PC-3 (cell line): ENCODE results near the gene CHD3. TPM values are rescaled to one million over a fixed set of nuclear protein-coding genes. Genes with fewer than 3 reads are reported as not detected.

Experiments
- ATAC-seq: fragments of 200-7000 bp; cut with Tn5 transposase; 2 replicates; pipeline ENCODE4 v1.9.1; 2020; ENCODE audit warnings: mild to moderate bottlenecking, moderate library complexity
- BruUV-seq: library from RNA; stranded (reverse); fragments of 400-500 nt; replicated peaks from 2 replicates; lab custom pipeline; 2021; lab: Mats Ljungman, UMichigan
- CTCF ChIA-PET: fragments of 300-600 bp; sonication (Branson Sonifier 250); formaldehyde crosslinking; loops from one replicate; lab custom pipeline; 2022; ENCODE audit warnings: antibody characterized with exemption; lab: Charles Lee
- POLR2A ChIA-PET: fragments of 300-600 bp; sonication (Branson Sonifier 250); formaldehyde crosslinking; loops from one replicate; lab custom pipeline; 2022; ENCODE audit warnings: antibody characterized with exemption; ENCODE audit not compliant: unreplicated experiment; lab: Charles Lee
- DNase-seq: peaks from one replicate; pipeline ENCODE4 v3.0.0-alpha.2; 2015
- H2AFZ ChIP-seq: fragments of 300-600 bp; sonication (generic); 2 replicates; pipeline ENCODE4 v1.6.0; 2016; ENCODE audit warnings: antibody characterized with exemption, low read length
- H3F3A ChIP-seq: fragments of 300-600 bp; sonication (generic); one replicate; pipeline ENCODE4 v1.6.0; 2017; ENCODE audit warnings: antibody characterized with exemption, low read length, control low read depth, mild to moderate bottlenecking; ENCODE audit not compliant: unreplicated experiment
- H3K27ac ChIP-seq: fragments of 300-600 bp; sonication (generic); 2 replicates; pipeline ENCODE4 v1.5.1; 2016; ENCODE audit warnings: mild to moderate bottlenecking, low read length
- H3K27me3 ChIP-seq: fragments of 300-600 bp; sonication (generic); 2 replicates; pipeline ENCODE4 v1.6.1; 2016; ENCODE audit warnings: low read length, mixed read lengths
- H3K36me3 ChIP-seq: fragments of 300-600 bp; sonication (generic); 2 replicates; pipeline ENCODE4 v1.6.1; 2016; ENCODE audit warnings: low read depth, mixed run types, low read length, mixed read lengths
- H3K4me1 ChIP-seq: fragments of 300-600 bp; sonication (generic); 2 replicates; pipeline ENCODE4 v1.5.1; 2016; ENCODE audit warnings: low read length; ENCODE audit not compliant: insufficient read depth
- H3K4me2 ChIP-seq: fragments of 300-600 bp; sonication (generic); 2 replicates; pipeline ENCODE4 v1.6.0; 2016; ENCODE audit warnings: low read length
- H3K4me3 ChIP-seq: fragments of 300-600 bp; sonication (generic); 2 replicates; pipeline ENCODE4 v1.5.1; 2016; ENCODE audit warnings: mild to moderate bottlenecking, low read length, mixed read lengths
- H3K79me2 ChIP-seq: fragments of 300-600 bp; sonication (generic); 2 replicates; pipeline ENCODE4 v1.6.1; 2017; ENCODE audit warnings: low read length, mixed read lengths
- H3K9ac ChIP-seq: fragments of 300-600 bp; sonication (generic); 2 replicates; pipeline ENCODE4 v1.6.0; 2016; ENCODE audit warnings: mild to moderate bottlenecking, low read length
- H3K9me2 ChIP-seq: fragments of 300-600 bp; sonication (generic); replicated peaks from 2 replicates; pipeline ENCODE4 v1.6.1; 2016; ENCODE audit warnings: mixed run types, low read length, mixed read lengths
- H3K9me3 ChIP-seq: fragments of 300-600 bp; sonication (generic); 2 replicates; pipeline ENCODE4 v1.6.1; 2016; ENCODE audit warnings: low read length, mixed read lengths
- H4K20me1 ChIP-seq: fragments of 300-600 bp; sonication (generic); 2 replicates; pipeline ENCODE4 v1.6.1; 2016; ENCODE audit warnings: low read length, mixed read lengths
- CTCF ChIP-seq: fragments of 300-600 bp; sonication (generic); conservative IDR thresholded peaks from 2 replicates; pipeline ENCODE4 v1.5.1; 2017; ENCODE audit warnings: antibody characterized with exemption, low read depth, mild to moderate bottlenecking, low read length
- EZH2 ChIP-seq: fragments of 300-600 bp; sonication (generic); IDR thresholded peaks from one replicate; pipeline ENCODE4 v1.6.1; 2017; ENCODE audit warnings: antibody characterized with exemption, mild to moderate bottlenecking, low read length; ENCODE audit not compliant: unreplicated experiment
- EZH2phosphoT487 ChIP-seq: fragments of 300-600 bp; sonication (generic); IDR thresholded peaks from 2 replicates; pipeline ENCODE4 v1.6.1; 2018; ENCODE audit warnings: mild to moderate bottlenecking, antibody characterized with exemption, low read length, borderline replicate concordance
- intact Hi-C: fragments of 100-400 bp; cut with micrococcal nuclease; formaldehyde crosslinking; loops from 2 replicates; pipeline ENCODE4 v1.9.0; 2023
- total RNA-seq: library from RNA; depleted of rRNA; stranded (reverse); fragments of >200 nt; gene quantifications from 2 replicates; pipeline ENCODE4 v1.2.3, GENCODE V29; 2014

The CHD3 gene
- total RNA-seq, 1 experiment from 2014 or later = 102 TPM

GRCh38 chr17:7842380-7843256 is 46.0 kb upstream of the CHD3 start:
- BruUV-seq = no TSS peak

GRCh38 chr17:7843257-7843535 is 45.4 kb upstream of the CHD3 start:
- H3K4me3 ChIP-seq = peak overlapping the region; percentile 84
- no peaks in the 10 kb centered on the region for H4K20me1 ChIP-seq
- ATAC-seq (no peak), DNase-seq (no peak)
- peaks cover 29% of the 10 kb centered on the region for H3K4me1 ChIP-seq
- BruUV-seq = TSS peak; percentile 85
- H3K36me3 ChIP-seq = no peaks in the 10 kb centered on the region; the same call in 1 of the 2 replicates
- ChIA-PET CTCF (interaction anchor here (0.6 kb wide), 1 partner anchor 61 kb away, joined by 3 read pairs; no protein-coding TSS in a partner anchor), POLR2A (no interaction called here)
- H3K9ac ChIP-seq = peak overlapping the region; percentile 100
- intact Hi-C loops = loop anchor here (2.0 to 5.0 kb wide), 2 partner anchors 14 to 101 kb away; partner anchors contain the start of gene NAA38
- TF ChIP-seq EZH2phosphoT487 (no peak), CTCF (no peak), EZH2 (no peak)
- H3K79me2 ChIP-seq = peaks cover 43% of the 10 kb centered on the region
- H3K27ac ChIP-seq = peak overlapping the region; percentile 98
- no peaks in the 10 kb centered on the region for H3F3A ChIP-seq
- no peaks in the 10 kb centered on the region for H3K9me3 ChIP-seq
- no peak overlapping the region for H2AFZ ChIP-seq
- H3K9me2 ChIP-seq = no peaks in the 10 kb centered on the region
- peak overlapping the region; percentile 88 for H3K4me2 ChIP-seq
- no peaks in the 10 kb centered on the region for H3K27me3 ChIP-seq

More at GRCh38 chr17:7842380-7843256, 46.0 kb upstream of the CHD3 start:
- Histone ChIP-seq H3K4me1 (peaks cover 31% of the 10 kb centered on the region), H3K9me3 (no peaks in the 10 kb centered on the region), H3K9ac (peak overlapping the region; percentile 100), H3K27ac (peak overlapping the region; percentile 98), H3K4me2 (peak overlapping the region; percentile 88), H3K4me3 (peak overlapping the region; percentile 84), H3K79me2 (peaks cover 43% of the 10 kb centered on the region), H3K36me3 (no peaks in the 10 kb centered on the region; the same call in 1 of the 2 replicates), H3K9me2 (no peaks in the 10 kb centered on the region), H3F3A (no peaks in the 10 kb centered on the region), H2AFZ (no peak overlapping the region), H3K27me3 (no peaks in the 10 kb centered on the region), H4K20me1 (no peaks in the 10 kb centered on the region)
- peak; percentile 31 for ATAC-seq
- peak; percentile 83 for DNase-seq
- TF ChIP-seq EZH2phosphoT487 = no peak
- TF ChIP-seq CTCF = no peak
- no peak for TF ChIP-seq EZH2
- CTCF ChIA-PET = interaction anchor here (0.6 kb wide), 1 partner anchor 61 kb away, joined by 3 read pairs; no protein-coding TSS in a partner anchor
- POLR2A ChIA-PET = no interaction called here
- intact Hi-C loops = loop anchor here (2.0 to 5.0 kb wide), 2 partner anchors 14 to 100 kb away; partner anchors contain the start of gene NAA38
